DND-41 (cell line): ENCODE results near the gene EID3.

ENCODE experiments used
- CTCF ChIP-seq: IDR thresholded peaks from 2 replicates; pipeline ENCODE4 v1.5.1; 2012; ENCODE audit warnings: borderline replicate concordance, low read length, moderate library complexity, mild to moderate bottlenecking; ENCODE audit not compliant: poor library complexity, severe bottlenecking; ENCODE audit errors: extremely low read depth
- EZH2 ChIP-seq: IDR thresholded peaks from 3 replicates; pipeline ENCODE4 v1.6.1; 2012; ENCODE audit warnings: borderline replicate concordance, low read depth, mild to moderate bottlenecking, moderate library complexity, low read length, inconsistent platforms; ENCODE audit not compliant: severe bottlenecking

- TF ChIP-seq CTCF (no peak), EZH2 (no peak)
These were observed 30.6 kb upstream of the EID3 start for GRCh38 chr12:104272938-104273337.
